ENCODE results near the gene ZNF430.
"Not testable (repeated sequence)": the region's sequence is repeated elsewhere in the genome, so short reads cannot be mapped to it uniquely, and the experiment has no call there.

Gene ZNF430

GRCh38 chr19:21020298-21021227, at the start of gene ZNF430:
Gene ZNF430 (plus strand): TSS chr19:21020657. CDS start chr19:21020801, 144 bp downstream.
- peak; percentile 94 for DNase-seq

GRCh38 chr19:20992788-20993187, 27.7 kb upstream of the ZNF430 start:
- DNase-seq, result not testable (repeated sequence)

GRCh38 chr19:20999731-21000352, 20.6 kb upstream of the ZNF430 start:
- DNase-seq, result peak; percentile 91

GRCh38 chr19:21021238-21021637, 781 bp downstream of the ZNF430 start:
- DNase-seq, result not testable (repeated sequence)

- DNase-seq, result no peak
Measured at GRCh38 chr19:21022996-21023395, 2.5 kb downstream of the ZNF430 start.

GRCh38 chr19:21023901-21024300, 3.4 kb downstream of the ZNF430 start:
- DNase-seq, result no peak

GRCh38 chr19:21028969-21029268, 8.5 kb downstream of the ZNF430 start:
- no peak for DNase-seq

- DNase-seq, result no peak
Measured at GRCh38 chr19:21045028-21045427, 24.6 kb downstream of the ZNF430 start.

GRCh38 chr19:21046489-21046888, 26.0 kb downstream of the ZNF430 start:
- DNase-seq, result no peak

- DNase-seq, result no peak
Measured at GRCh38 chr19:21047716-21048115, 27.3 kb downstream of the ZNF430 start.

- no peak for DNase-seq
Measured at GRCh38 chr19:21052902-21053301, 32.4 kb downstream of the ZNF430 start.

- no peak for DNase-seq
Measured at GRCh38 chr19:21065336-21065735, 44.9 kb downstream of the ZNF430 start.

- peak; percentile 73 for DNase-seq
Measured at GRCh38 chr19:21082011-21082975, 61.8 kb downstream of the ZNF430 start, which contains the start of gene ZNF714. Gene ZNF714 (plus strand): TSS chr19:21082203. CDS start chr19:21098269, 16,066 bp downstream.

- DNase-seq, result no peak
Measured at GRCh38 chr19:21084343-21084742, 63.9 kb downstream of the ZNF430 start.

- no peak for DNase-seq
Measured at GRCh38 chr19:21087871-21088270, 67.4 kb downstream of the ZNF430 start.

- no peak for DNase-seq
Measured at GRCh38 chr19:21092109-21092508, 71.7 kb downstream of the ZNF430 start.

GRCh38 chr19:21094347-21095025, 74.0 kb downstream of the ZNF430 start:
- no peak for DNase-seq

- DNase-seq, result no peak
Measured at GRCh38 chr19:21098291-21098690, 77.8 kb downstream of the ZNF430 start.

- DNase-seq, result no peak
Measured at GRCh38 chr19:21101521-21102242, 81.2 kb downstream of the ZNF430 start.

- DNase-seq, result no peak
Measured at GRCh38 chr19:21109116-21109515, 88.7 kb downstream of the ZNF430 start.
